Natural killer cell treated with Interleukin-12 subunit alpha and Interleukin-12 subunit beta and Interleukin-15 and Interleukin-18, amount 100 ng/mL, for 72 hours (primary cell): ENCODE measurements around the gene GPR119. TPM values are rescaled to one million over a fixed set of nuclear protein-coding genes. Genes with fewer than 3 reads are reported as not detected.
"Not testable (repeated sequence)": the region's sequence is repeated elsewhere in the genome, so short reads cannot be mapped to it uniquely, and the experiment has no call there.

Source experiments
- ATAC-seq, 2 donors: fragments of 150-1000 bp; cut with Tn5 transposase in 1 of 2; sonication (Bioruptor Pico), chemical (Tn5 transposase) in 1 of 2; 2 replicates each; pipeline ENCODE4 v1.10.0; 2021
- DNase-seq: peaks from one replicate; pipeline ENCODE4 v3.0.0; 2022; ENCODE audit warnings: low spot score
- H3K27ac Mint-ChIP-seq, 2 donors: 1 replicate in 1 of 2; 2 replicates in 1 of 2; pipeline ENCODE4 v1.8.0; 2022; ENCODE audit warnings: mixed read lengths in 2 of 2, mild to moderate bottlenecking in 1 of 2, moderate library complexity in 1 of 2
- H3K27me3 Mint-ChIP-seq, 2 donors: 1 replicate in 1 of 2; 2 replicates in 1 of 2; pipeline ENCODE4 v1.8.0; 2022; ENCODE audit warnings: mixed read lengths in 2 of 2
- H3K36me3 Mint-ChIP-seq: one replicate; pipeline ENCODE4 v1.8.0; 2022; ENCODE audit warnings: mixed read lengths
- H3K4me1 Mint-ChIP-seq, 2 donors: 1 replicate in 1 of 2; 2 replicates in 1 of 2; pipeline ENCODE4 v1.8.0; 2022; ENCODE audit warnings: low read depth in 2 of 2, mixed read lengths in 2 of 2, mild to moderate bottlenecking in 1 of 2
- H3K4me3 Mint-ChIP-seq: one replicate; pipeline ENCODE4 v1.8.0; 2022; ENCODE audit warnings: mixed read lengths
- H3K9me3 Mint-ChIP-seq: 2 replicates; pipeline ENCODE4 v1.8.0; 2022; ENCODE audit warnings: mixed read lengths
- total RNA-seq, 2 donors: library from RNA; stranded (reverse); gene quantifications; one replicate each; pipeline ENCODE4 v1.2.3, GENCODE V29; 2022

Gene GPR119
- total RNA-seq, 2 donors from 2014 or later = not detected

DNA sequence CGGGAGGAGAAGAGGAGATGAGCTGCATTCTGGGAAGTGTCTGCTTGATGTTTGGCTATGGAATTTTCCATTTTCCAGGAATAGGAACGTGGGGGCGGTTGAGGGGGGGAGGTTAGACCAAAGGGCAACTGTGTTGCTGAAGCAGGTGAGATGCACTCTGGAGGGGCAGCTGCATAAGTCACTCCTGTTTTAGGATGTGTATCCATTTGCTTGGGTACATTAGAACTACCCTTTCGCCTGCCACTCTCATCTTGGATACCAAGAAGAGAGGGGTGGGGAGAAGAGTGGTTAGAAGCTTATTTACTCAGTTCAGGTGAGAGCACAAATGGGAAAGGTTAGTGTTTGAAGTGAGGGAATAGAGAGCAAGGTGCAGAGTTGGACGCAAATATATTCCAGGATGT, 934 bp upstream of the GPR119 start:
- Mint-ChIP-seq H3K4me1 (no peaks in the 10 kb centered on the region), H3K9me3 (no peaks in the 10 kb centered on the region), H3K36me3 (no peaks in the 10 kb centered on the region), H3K27me3 (peaks cover 0 to 19% of the 10 kb centered on the region in 2 donors), H3K4me3 (no peak overlapping the region), H3K27ac (no peak overlapping the region)
- no peak for ATAC-seq
- no peak for DNase-seq

DNA sequence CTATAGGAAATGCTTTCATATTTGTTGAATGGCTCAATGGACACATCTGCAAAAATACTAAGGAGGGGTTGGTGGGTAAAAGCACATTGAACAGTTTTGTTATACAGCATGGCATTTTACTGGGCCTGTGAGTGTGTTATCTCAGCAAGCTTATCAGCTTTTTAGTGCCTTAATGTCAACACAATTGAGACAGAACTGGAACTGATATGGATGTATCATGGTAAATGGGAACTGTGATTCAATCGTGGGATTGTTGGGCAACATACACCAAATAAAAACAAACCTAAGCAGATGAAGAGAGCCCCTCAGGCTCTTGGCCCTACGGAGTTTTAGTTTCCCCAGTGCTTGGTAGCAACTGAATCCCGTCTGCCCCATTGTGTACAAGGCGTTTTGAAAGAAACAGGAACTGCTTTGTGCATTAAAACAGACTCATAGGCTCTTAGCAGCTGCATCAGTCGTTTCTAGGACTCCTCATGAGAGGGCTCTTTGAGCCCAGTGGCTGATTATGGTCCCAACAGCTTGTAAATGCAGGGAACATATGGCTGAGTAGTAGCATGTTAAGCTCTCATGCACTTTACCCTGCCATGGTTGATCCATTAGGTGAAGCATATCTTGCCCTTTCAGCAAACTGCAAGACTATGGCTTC, 7.3 kb downstream of the GPR119 start:
- Mint-ChIP-seq H3K27me3 (peaks cover 0 to 7% of the 10 kb centered on the region in 2 donors), H3K27ac (no peak overlapping the region), H3K4me1 (no peaks in the 10 kb centered on the region), H3K4me3 (no peak overlapping the region), H3K9me3 (no peaks in the 10 kb centered on the region), H3K36me3 (no peaks in the 10 kb centered on the region)
- ATAC-seq = no peak
- DNase-seq = no peak

DNA sequence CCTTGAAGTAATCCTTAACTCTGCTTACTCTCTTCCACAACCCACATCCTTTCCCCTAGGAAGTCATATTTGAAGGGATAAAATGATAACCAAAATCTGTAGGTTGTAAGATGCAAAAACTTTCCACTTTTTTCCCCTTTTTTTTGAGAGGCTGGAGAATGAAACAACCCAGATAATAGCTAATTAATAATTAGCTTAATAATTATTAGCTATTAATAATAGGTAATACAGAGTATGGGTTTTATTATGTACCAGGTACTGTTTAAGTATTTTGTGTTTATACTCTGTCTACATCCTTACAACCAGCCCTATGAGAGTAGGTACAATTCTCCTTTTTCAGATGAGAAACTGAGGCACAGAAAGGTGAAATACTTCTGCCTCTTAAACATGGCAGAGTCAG, 9.4 kb downstream of the GPR119 start:
- no peak for ATAC-seq
- H3K9me3 Mint-ChIP-seq = no peaks in the 10 kb centered on the region
- no peak overlapping the region for H3K4me3 Mint-ChIP-seq
- H3K27ac Mint-ChIP-seq = no peak overlapping the region
- H3K27me3 Mint-ChIP-seq = no peaks in the 10 kb centered on the region
- H3K4me1 Mint-ChIP-seq = no peaks in the 10 kb centered on the region
- H3K36me3 Mint-ChIP-seq = no peaks in the 10 kb centered on the region
- DNase-seq = no peak

DNA sequence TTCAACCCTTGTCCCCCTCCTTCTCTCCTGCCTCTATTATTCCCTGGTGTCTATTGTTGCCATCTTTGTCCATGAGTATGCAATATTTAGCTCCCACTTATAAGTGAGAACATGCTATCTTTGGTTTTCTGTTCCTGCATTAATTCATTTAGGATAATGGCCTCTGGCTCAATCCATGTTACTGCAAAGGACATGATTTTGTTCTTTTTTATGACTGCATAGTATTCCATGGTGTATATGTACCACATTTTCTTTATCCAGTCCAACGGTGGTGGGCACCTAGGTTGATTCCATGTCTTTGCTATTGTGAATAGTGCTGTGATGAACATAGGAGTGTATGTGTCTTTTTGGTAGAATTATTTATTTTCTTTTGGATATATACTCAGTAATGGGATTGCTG, 33.4 kb downstream of the GPR119 start:
- not testable (repeated sequence) for H3K4me3 Mint-ChIP-seq, H3K27me3 Mint-ChIP-seq, H3K27ac Mint-ChIP-seq, H3K9me3 Mint-ChIP-seq, H3K36me3 Mint-ChIP-seq, ATAC-seq, H3K4me1 Mint-ChIP-seq, DNase-seq

DNA sequence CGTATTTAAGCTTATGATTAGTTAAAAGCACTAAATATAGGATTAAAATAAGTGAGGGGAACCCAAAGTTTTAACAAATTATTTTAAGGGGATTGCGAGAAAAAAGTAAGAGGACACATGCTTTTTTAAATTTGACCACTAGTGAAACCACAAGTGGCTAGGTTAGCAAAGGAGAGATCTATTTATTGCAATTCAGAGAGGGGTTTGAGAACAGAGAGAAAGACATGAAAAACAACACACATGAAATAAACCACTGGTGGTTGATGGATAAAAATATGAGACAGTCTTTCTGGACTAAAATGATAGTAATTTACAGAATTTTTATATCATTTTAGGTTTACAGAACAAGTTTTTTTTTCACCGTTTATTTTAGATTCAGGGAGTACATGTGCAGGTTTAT, 33.9 kb downstream of the GPR119 start:
- no peak overlapping the region for H3K4me3 Mint-ChIP-seq
- no peaks in the 10 kb centered on the region for H3K9me3 Mint-ChIP-seq
- H3K27me3 Mint-ChIP-seq = no peaks in the 10 kb centered on the region
- H3K36me3 Mint-ChIP-seq = peaks cover 5% of the 10 kb centered on the region
- no peak overlapping the region for H3K27ac Mint-ChIP-seq
- no peaks in the 10 kb centered on the region for H3K4me1 Mint-ChIP-seq
- ATAC-seq = no peak
- DNase-seq = no peak

DNA sequence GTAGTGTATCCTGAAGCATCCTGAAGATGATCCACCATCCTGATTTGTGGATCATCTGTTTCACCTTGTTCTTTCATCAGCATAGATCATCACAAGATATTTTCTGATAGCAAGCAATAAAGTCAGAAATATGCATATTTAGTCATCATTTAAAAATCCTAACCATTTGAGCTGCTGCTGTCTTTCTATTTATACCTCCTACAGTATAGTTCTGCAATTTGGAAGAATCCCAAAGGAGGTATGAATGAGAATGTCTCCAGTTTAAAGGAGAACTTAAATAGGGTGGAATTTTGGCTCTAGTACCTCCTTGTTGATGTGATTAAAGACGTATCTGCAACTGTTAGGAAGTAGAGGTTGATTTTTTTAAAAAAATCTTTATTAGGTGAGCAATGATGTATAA, 38.2 kb downstream of the GPR119 start:
- Mint-ChIP-seq H3K4me3 (no peak overlapping the region), H3K27ac (no peak overlapping the region), H3K9me3 (no peaks in the 10 kb centered on the region), H3K27me3 (peaks cover 0 to 3% of the 10 kb centered on the region in 2 donors), H3K4me1 (peaks cover 0 to 2% of the 10 kb centered on the region in 2 donors), H3K36me3 (no peaks in the 10 kb centered on the region)
- DNase-seq (no peak), ATAC-seq (no peak)

DNA sequence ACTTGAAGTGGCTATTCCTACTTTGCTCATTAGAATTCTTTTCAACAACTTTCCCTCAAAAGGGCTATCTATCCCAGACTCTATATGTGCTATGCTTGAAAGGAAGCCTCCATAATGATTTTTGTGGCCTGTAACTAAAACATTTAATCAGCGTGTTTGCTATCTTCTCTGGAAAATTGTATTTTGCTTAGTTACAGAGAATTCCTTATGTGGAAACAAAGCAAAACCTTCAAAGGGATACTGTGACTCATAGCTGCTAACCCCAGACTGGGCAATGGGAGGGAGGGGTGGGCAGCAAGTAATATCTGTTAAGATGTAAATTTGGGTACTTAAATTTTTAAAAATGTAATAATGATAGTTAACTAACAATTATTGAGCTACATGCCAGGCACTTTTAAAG, 42.1 kb downstream of the GPR119 start:
- ATAC-seq = no peak
- H3K4me3 Mint-ChIP-seq = no peak overlapping the region
- H3K4me1 Mint-ChIP-seq = peaks cover 21 to 27% of the 10 kb centered on the region in 2 donors
- H3K27ac Mint-ChIP-seq = no peak overlapping the region
- DNase-seq = no peak
- H3K9me3 Mint-ChIP-seq = no peaks in the 10 kb centered on the region
- peaks cover 0 to 13% of the 10 kb centered on the region in 2 donors for H3K27me3 Mint-ChIP-seq
- no peaks in the 10 kb centered on the region for H3K36me3 Mint-ChIP-seq

DNA sequence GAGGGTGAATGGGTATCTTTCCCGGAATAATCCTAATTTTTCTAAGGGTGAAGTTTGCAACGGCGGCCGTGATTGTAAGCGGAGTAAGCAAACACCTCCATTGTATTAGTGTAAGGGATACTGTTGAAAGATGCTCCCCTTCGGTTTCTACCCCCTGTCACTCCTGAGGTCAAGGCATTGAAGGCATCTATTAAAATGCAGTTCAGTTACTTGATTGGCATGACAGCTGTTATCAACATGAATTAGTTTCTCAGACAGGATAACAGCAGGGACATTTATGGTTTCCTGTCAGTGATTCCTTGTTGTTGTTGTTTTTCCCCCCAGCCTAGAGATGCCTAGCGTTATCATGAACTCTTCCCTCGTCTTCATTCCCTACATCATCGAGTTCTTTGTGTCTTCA, 45.2 kb downstream of the GPR119 start:
- no peaks in the 10 kb centered on the region for H3K9me3 Mint-ChIP-seq
- no peak for ATAC-seq

DNA sequence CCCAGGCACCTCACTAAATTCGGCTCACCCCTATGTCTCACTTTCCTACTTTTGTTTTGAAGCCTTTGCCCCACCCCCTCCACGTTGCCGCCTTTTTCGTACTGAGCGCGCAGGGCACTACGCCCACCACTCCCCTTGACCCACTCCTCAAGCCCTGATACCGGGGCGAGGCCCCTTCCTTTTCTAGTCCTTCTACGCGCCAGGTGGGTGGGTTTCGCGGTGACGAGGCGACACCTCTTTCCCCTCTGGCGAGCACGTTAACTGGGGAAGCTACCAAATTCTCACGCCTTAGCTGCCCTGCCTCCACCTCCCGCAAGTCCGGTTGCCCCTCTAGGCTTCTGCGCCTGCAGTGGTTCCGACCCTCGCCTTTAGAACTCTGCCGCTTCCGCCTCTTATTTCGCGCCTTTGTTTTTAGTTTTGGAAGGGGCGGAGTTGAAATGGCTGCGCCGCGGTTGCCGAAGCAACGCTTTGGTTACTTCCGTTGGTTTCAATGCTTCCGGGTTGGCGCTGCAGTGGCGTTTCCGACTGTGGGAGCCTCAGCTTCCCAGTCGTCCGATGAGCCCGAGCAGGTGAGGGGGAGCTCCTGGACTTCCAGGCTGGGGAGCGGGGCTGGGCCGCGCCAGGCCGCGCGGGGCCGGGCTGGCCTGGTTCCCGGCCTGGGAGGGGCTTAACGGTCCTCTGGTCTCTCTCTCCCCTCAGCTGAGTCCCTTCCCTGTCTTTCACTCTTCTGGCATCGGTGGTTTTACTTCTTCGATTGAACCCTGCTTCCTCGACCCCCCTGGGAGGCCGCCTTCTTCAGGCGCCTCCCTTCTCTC, 45.9 kb downstream of the GPR119 start, which contains the start of gene SLC25A14:
TSS of gene SLC25A14 (plus strand) at position 512 of the 815 bp plus-strand sequence. CDS start 360 bp downstream, outside the sequence.
- peak within 1 kb of the TSS; percentile 83 to 90 for H3K27ac Mint-ChIP-seq
- no peaks in the 10 kb centered on the region for H3K36me3 Mint-ChIP-seq
- peaks cover 0 to 13% of the 10 kb centered on the region in 2 donors for H3K27me3 Mint-ChIP-seq
- H3K4me1 Mint-ChIP-seq = peaks cover 21 to 27% of the 10 kb centered on the region in 2 donors
- ATAC-seq (peak; percentile 91 to 94), DNase-seq (peak; percentile 72)
- H3K9me3 Mint-ChIP-seq = no peaks in the 10 kb centered on the region
- peak within 1 kb of the TSS; percentile 98 for H3K4me3 Mint-ChIP-seq

More for the DNA sequence above, 45.2 kb downstream of the GPR119 start:
- peak overlapping the region; percentile 83 to 90 for H3K27ac Mint-ChIP-seq
- DNase-seq = no peak
- peaks cover 0 to 13% of the 10 kb centered on the region in 2 donors for H3K27me3 Mint-ChIP-seq
- H3K4me3 Mint-ChIP-seq = peak overlapping the region; percentile 98
- peaks cover 21 to 27% of the 10 kb centered on the region in 2 donors for H3K4me1 Mint-ChIP-seq
- H3K36me3 Mint-ChIP-seq = no peaks in the 10 kb centered on the region

DNA sequence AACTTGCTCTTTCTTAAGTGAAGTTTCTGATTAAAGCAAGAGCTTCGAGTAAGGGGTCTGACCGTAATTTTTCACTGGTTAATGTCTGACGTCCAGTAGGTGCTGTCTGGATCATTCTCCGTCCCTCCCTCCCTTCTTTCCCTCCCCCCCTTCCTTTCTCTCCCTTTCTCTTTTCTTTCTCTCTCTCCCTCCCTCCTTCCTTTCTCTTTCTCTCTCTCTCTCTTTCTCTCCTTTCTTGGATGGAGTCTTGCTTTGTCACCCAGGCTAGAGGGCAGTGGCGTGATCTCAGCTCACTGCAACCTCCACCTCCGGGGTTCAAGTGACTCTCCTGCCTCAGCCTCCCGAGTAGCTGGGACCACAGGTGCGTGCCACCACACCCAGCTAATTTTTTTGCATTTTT, 46.6 kb downstream of the GPR119 start:
- peaks cover 0 to 13% of the 10 kb centered on the region in 2 donors for H3K27me3 Mint-ChIP-seq
- peak overlapping the region; percentile 98 for H3K4me3 Mint-ChIP-seq
- not testable (repeated sequence) for H3K36me3 Mint-ChIP-seq, DNase-seq, H3K9me3 Mint-ChIP-seq, ATAC-seq
- H3K4me1 Mint-ChIP-seq = peaks cover 21 to 27% of the 10 kb centered on the region in 2 donors
- peak overlapping the region; percentile 83 to 90 for H3K27ac Mint-ChIP-seq

DNA sequence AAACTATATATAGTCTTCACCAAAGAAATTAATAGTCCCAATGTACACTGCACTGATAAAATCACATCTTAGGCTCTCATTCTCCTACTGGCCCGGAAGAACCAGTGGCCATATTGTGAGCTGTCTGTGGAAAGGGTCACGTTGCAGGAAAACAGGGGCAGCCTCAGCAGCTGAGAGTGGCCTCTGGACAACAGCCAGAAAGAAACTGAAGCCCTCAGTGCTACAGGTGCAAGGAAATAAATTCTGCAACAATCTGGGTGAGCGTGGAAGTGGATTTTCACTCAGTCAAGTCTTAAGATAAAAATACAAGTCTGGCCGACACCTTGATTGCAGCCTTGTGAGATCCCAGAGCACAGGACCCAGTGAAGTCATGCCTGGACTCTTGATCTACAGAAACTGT, 48.9 kb downstream of the GPR119 start:
- Mint-ChIP-seq H3K36me3 (no peaks in the 10 kb centered on the region), H3K4me1 (peaks cover 19 to 21% of the 10 kb centered on the region in 2 donors), H3K27ac (no peak overlapping the region), H3K27me3 (peaks cover 0 to 10% of the 10 kb centered on the region in 2 donors), H3K9me3 (no peaks in the 10 kb centered on the region), H3K4me3 (no peak overlapping the region)
- DNase-seq (no peak), ATAC-seq (no peak)

Other genes with a start within 250 kb of the GPR119 start
- 10 to 100 TPM; 38.6 to 49.1 TPM for gene AIFM1, start 219.8 kb downstream of the GPR119 start, total RNA-seq
- 10 to 100 TPM; 25.4 to 44.2 TPM for gene RAB33A, start 213.7 kb downstream of the GPR119 start, total RNA-seq
- 1 to 10 TPM; 4.1 to 6.7 TPM for gene ZNF280C, start 116.8 kb downstream of the GPR119 start, total RNA-seq
- 10 to 100 TPM; 11.9 to 12.1 TPM for gene SLC25A14, start 45.8 kb downstream of the GPR119 start, total RNA-seq
- 10 to 100 TPM; 22.3 to 24.4 TPM for gene RBMX2, start 16.3 kb upstream of the GPR119 start, total RNA-seq